VCaP (cell line): ENCODE results near the gene TENT4B.

Source experiments
- H3K27ac ChIP-seq: fragments of 450-650 bp; 2 replicates; pipeline ENCODE4 v1.5.1; 2017
- CTCF ChIP-seq: fragments of 450-650 bp; conservative IDR thresholded peaks from 2 replicates; pipeline ENCODE4 v1.5.1; 2017; ENCODE audit warnings: mild to moderate bottlenecking, moderate library complexity

The TENT4B gene

GRCh38 chr16:50263060-50263909 is 110.2 kb downstream of the TENT4B start:
- no peak overlapping the region for H3K27ac ChIP-seq
- TF ChIP-seq CTCF = no peak

- no peak for TF ChIP-seq CTCF
- H3K27ac ChIP-seq = no peak overlapping the region
These were observed 111.1 kb downstream of the TENT4B start for GRCh38 chr16:50263940-50264929.

GRCh38 chr16:50265260-50265659 is 112.2 kb downstream of the TENT4B start:
- TF ChIP-seq CTCF = peak; percentile 54
- no peak overlapping the region for H3K27ac ChIP-seq

- no peak for TF ChIP-seq CTCF
- no peak overlapping the region for H3K27ac ChIP-seq
These were observed 112.7 kb downstream of the TENT4B start for GRCh38 chr16:50265716-50266336.

- H3K27ac ChIP-seq = no peak within 1 kb of the TSS; the same call in 1 of the 2 replicates
- no peak for TF ChIP-seq CTCF
These were observed 113.4 kb downstream of the TENT4B start, which contains the start of gene ADCY7 for GRCh38 chr16:50266337-50267091. Gene ADCY7, plus strand, starts transcription at chr16:50266551. Its CDS starts 21,629 bp downstream, at chr16:50288180.

- no peak for TF ChIP-seq CTCF
- H3K27ac ChIP-seq = no peak overlapping the region; the same call in 1 of the 2 replicates
These were observed 114.1 kb downstream of the TENT4B start for GRCh38 chr16:50267151-50267631.
